SJCRH30 (cell line): ENCODE data around the gene HNRNPR. TPM values are rescaled to one million over a fixed set of nuclear protein-coding genes. Genes with fewer than 3 reads are reported as not detected.
"Not testable (repeated sequence)": the region's sequence is repeated elsewhere in the genome, so short reads cannot be mapped to it uniquely, and the experiment has no call there.

Experiments
- DNase-seq, 2 experiments: peaks; one replicate each; pipeline ENCODE4 v3.0.0-alpha.2; 2015 to 2020
- H3K27ac ChIP-seq: fragments of 250-450 bp; sonication (Bioruptor Pico); 2 replicates; pipeline ENCODE4 v1.5.1; 2020; ENCODE audit warnings: mild to moderate bottlenecking, moderate library complexity
- H3K27me3 ChIP-seq: fragments of 250-450 bp; sonication (Bioruptor Pico); 2 replicates; pipeline ENCODE4 v1.5.1; 2020; ENCODE audit warnings: mild to moderate bottlenecking, moderate library complexity
- H3K36me3 ChIP-seq: fragments of 250-450 bp; sonication (Bioruptor Pico); 2 replicates; pipeline ENCODE4 v1.5.1; 2020; ENCODE audit warnings: mild to moderate bottlenecking, moderate library complexity
- H3K4me1 ChIP-seq: fragments of 250-450 bp; sonication (Bioruptor Pico); 2 replicates; pipeline ENCODE4 v1.5.1; 2020; ENCODE audit warnings: mild to moderate bottlenecking, moderate library complexity
- H3K4me3 ChIP-seq: fragments of 250-450 bp; sonication (Bioruptor Pico); 2 replicates; pipeline ENCODE4 v1.5.1; 2020; ENCODE audit warnings: mild to moderate bottlenecking, moderate library complexity
- H3K9me3 ChIP-seq: fragments of 250-450 bp; sonication (Bioruptor Pico); replicated peaks from 2 replicates; pipeline ENCODE4 v1.5.1; 2020; ENCODE audit warnings: mild to moderate bottlenecking, moderate library complexity
- total RNA-seq: library from RNA; depleted of rRNA; stranded (reverse); fragments of >200 nt; shearing (Covaris generic); gene quantifications from 2 replicates; pipeline ENCODE4 v1.2.3, GENCODE V29; 2014

The HNRNPR gene
- total RNA-seq, 1 experiment from 2014 or later: 380 TPM

- H3K9me3 ChIP-seq: no peaks in the 10 kb centered on the region
- H3K27ac ChIP-seq: no peak overlapping the region
- H3K27me3 ChIP-seq: no peaks in the 10 kb centered on the region
- H3K4me3 ChIP-seq: no peak overlapping the region
- peaks cover 94% of the 10 kb centered on the region for H3K36me3 ChIP-seq
- H3K4me1 ChIP-seq: no peaks in the 10 kb centered on the region; the same call in 1 of the 2 replicates
- DNase-seq: no peak
Measured at GRCh38 chr1:23322770-23323169, 21.3 kb downstream of the HNRNPR start.

- peaks cover 94% of the 10 kb centered on the region for H3K36me3 ChIP-seq
Measured at GRCh38 chr1:23310280-23310679, 33.8 kb downstream of the HNRNPR start.

GRCh38 chr1:23304140-23304620 is 39.9 kb downstream of the HNRNPR start:
- Histone ChIP-seq H3K4me3 (no peak overlapping the region), H3K36me3 (peaks cover 89% of the 10 kb centered on the region), H3K9me3 (no peaks in the 10 kb centered on the region), H3K4me1 (no peaks in the 10 kb centered on the region), H3K27me3 (no peaks in the 10 kb centered on the region), H3K27ac (no peak overlapping the region)
- DNase-seq: no peak

More at GRCh38 chr1:23310280-23310679, 33.8 kb downstream of the HNRNPR start:
- not testable (repeated sequence) for H3K4me3 ChIP-seq, H3K9me3 ChIP-seq, H3K4me1 ChIP-seq, H3K27ac ChIP-seq, H3K27me3 ChIP-seq, DNase-seq

GRCh38 chr1:23303524-23303923 is 40.6 kb downstream of the HNRNPR start:
- Histone ChIP-seq H3K4me1 (no peaks in the 10 kb centered on the region), H3K27ac (no peak overlapping the region), H3K9me3 (no peaks in the 10 kb centered on the region), H3K36me3 (peaks cover 88% of the 10 kb centered on the region), H3K4me3 (no peak overlapping the region), H3K27me3 (no peaks in the 10 kb centered on the region)
- no peak for DNase-seq

- no peaks in the 10 kb centered on the region for H3K4me1 ChIP-seq
- H3K9me3 ChIP-seq: no peaks in the 10 kb centered on the region
- peaks cover 59% of the 10 kb centered on the region for H3K36me3 ChIP-seq
- no peak for DNase-seq
- no peaks in the 10 kb centered on the region for H3K27me3 ChIP-seq
- H3K27ac ChIP-seq: no peak overlapping the region
- H3K4me3 ChIP-seq: no peak overlapping the region
Measured at GRCh38 chr1:23296931-23297330, 47.2 kb downstream of the HNRNPR start.

GRCh38 chr1:23291706-23292105 is 52.4 kb downstream of the HNRNPR start:
- Histone ChIP-seq H3K27ac (no peak overlapping the region), H3K9me3 (no peaks in the 10 kb centered on the region), H3K4me3 (no peak overlapping the region), H3K36me3 (peaks cover 27% of the 10 kb centered on the region), H3K27me3 (no peaks in the 10 kb centered on the region), H3K4me1 (no peaks in the 10 kb centered on the region)
- no peak for DNase-seq

- no peak overlapping the region for H3K4me3 ChIP-seq
- H3K27ac ChIP-seq: no peak overlapping the region
- H3K4me1 ChIP-seq: no peaks in the 10 kb centered on the region
- no peaks in the 10 kb centered on the region for H3K27me3 ChIP-seq
- H3K36me3 ChIP-seq: peaks cover 22% of the 10 kb centered on the region
- DNase-seq: no peak
- no peaks in the 10 kb centered on the region for H3K9me3 ChIP-seq
Measured at GRCh38 chr1:23290836-23291565, 53.1 kb downstream of the HNRNPR start.

- peaks cover 15% of the 10 kb centered on the region for H3K36me3 ChIP-seq
- H3K27me3 ChIP-seq: no peaks in the 10 kb centered on the region
- H3K4me1 ChIP-seq: no peaks in the 10 kb centered on the region
- DNase-seq: no peak
- H3K9me3 ChIP-seq: no peaks in the 10 kb centered on the region
- H3K27ac ChIP-seq: no peak overlapping the region
- H3K4me3 ChIP-seq: no peak overlapping the region
Measured at GRCh38 chr1:23288671-23289070, 55.4 kb downstream of the HNRNPR start.

GRCh38 chr1:23288201-23288600 is 55.9 kb downstream of the HNRNPR start:
- no peaks in the 10 kb centered on the region for H3K4me1 ChIP-seq
- peaks cover 20% of the 10 kb centered on the region for H3K36me3 ChIP-seq
- no peak for DNase-seq
- no peaks in the 10 kb centered on the region for H3K9me3 ChIP-seq
- no peak overlapping the region for H3K27ac ChIP-seq
- H3K4me3 ChIP-seq: no peak overlapping the region
- no peaks in the 10 kb centered on the region for H3K27me3 ChIP-seq

- Histone ChIP-seq H3K36me3 (peaks cover 27% of the 10 kb centered on the region), H3K27ac (no peak overlapping the region), H3K4me3 (no peak overlapping the region), H3K4me1 (no peaks in the 10 kb centered on the region), H3K27me3 (no peaks in the 10 kb centered on the region), H3K9me3 (no peaks in the 10 kb centered on the region)
- DNase-seq: no peak
Measured at GRCh38 chr1:23286401-23286800, 57.7 kb downstream of the HNRNPR start.

- Histone ChIP-seq H3K4me3 (no peak overlapping the region), H3K27me3 (no peaks in the 10 kb centered on the region), H3K27ac (no peak overlapping the region), H3K36me3 (peaks cover 24% of the 10 kb centered on the region), H3K4me1 (no peaks in the 10 kb centered on the region), H3K9me3 (no peaks in the 10 kb centered on the region)
- DNase-seq: no peak
Measured at GRCh38 chr1:23283667-23284602, 60.1 kb downstream of the HNRNPR start.

GRCh38 chr1:23282957-23283356 is 61.1 kb downstream of the HNRNPR start:
- no peaks in the 10 kb centered on the region for H3K27me3 ChIP-seq
- no peak overlapping the region for H3K27ac ChIP-seq
- H3K9me3 ChIP-seq: no peaks in the 10 kb centered on the region
- H3K4me3 ChIP-seq: no peak overlapping the region
- no peak for DNase-seq
- no peaks in the 10 kb centered on the region for H3K4me1 ChIP-seq
- H3K36me3 ChIP-seq: peaks cover 20% of the 10 kb centered on the region

- no peaks in the 10 kb centered on the region for H3K4me1 ChIP-seq
- H3K36me3 ChIP-seq: peaks cover 16% of the 10 kb centered on the region
- DNase-seq: no peak
- H3K27ac ChIP-seq: no peak overlapping the region
- H3K4me3 ChIP-seq: no peak overlapping the region
- no peaks in the 10 kb centered on the region for H3K9me3 ChIP-seq
- H3K27me3 ChIP-seq: no peaks in the 10 kb centered on the region
Measured at GRCh38 chr1:23278717-23279116, 65.4 kb downstream of the HNRNPR start.

- H3K36me3 ChIP-seq: no peaks in the 10 kb centered on the region; the same call in 1 of the 2 replicates
- no peaks in the 10 kb centered on the region for H3K4me1 ChIP-seq
- no peaks in the 10 kb centered on the region for H3K27me3 ChIP-seq
- no peak for DNase-seq
- no peak overlapping the region for H3K27ac ChIP-seq
- H3K9me3 ChIP-seq: no peaks in the 10 kb centered on the region
- H3K4me3 ChIP-seq: no peak overlapping the region
Measured at GRCh38 chr1:23276531-23276930, 67.6 kb downstream of the HNRNPR start.

GRCh38 chr1:23274134-23274505 is 70.0 kb downstream of the HNRNPR start:
- Histone ChIP-seq H3K27me3 (no peaks in the 10 kb centered on the region), H3K9me3 (no peaks in the 10 kb centered on the region), H3K4me1 (no peaks in the 10 kb centered on the region), H3K27ac (no peak overlapping the region), H3K4me3 (no peak overlapping the region), H3K36me3 (no peaks in the 10 kb centered on the region)
- DNase-seq: no peak
